ENCODE data around the gene SRGAP3. TPM values are rescaled to one million over a fixed set of nuclear protein-coding genes. Genes with fewer than 3 reads are reported as not detected.
A peak's percentile ranks its signal among the peaks of the same experiment; 100 is the strongest.

SRGAP3 gene
- total and polyA plus RNA-seq, 3 experiments from 2014 or later = 0.84 to 2.1 (median 1.1) TPM

GRCh38 chr3:8988384-8988655 lies 261.1 kb downstream of the SRGAP3 start:
- DNase-seq = no peak
- Histone ChIP-seq H3K4me1 (ENCODE audit: insufficient read depth, low read length) (no peaks in the 10 kb centered on the region), H3K4me3 (ENCODE audit: low read length) (no peak overlapping the region), H3K9me3 (ENCODE audit: low read length) (no peaks in the 10 kb centered on the region), H3K27me3 (ENCODE audit: insufficient read depth, low read length, poor library complexity, severe bottlenecking) (no peaks in the 10 kb centered on the region), H3K36me3 (ENCODE audit: insufficient read depth, low read length) (no peaks in the 10 kb centered on the region), H3K27ac (ENCODE audit: low read depth, low read length) (no peak overlapping the region)
- no peaks in the 10 kb centered on the region for H3K9me3 Mint-ChIP-seq
- H3K4me3 Mint-ChIP-seq = no peak overlapping the region
- ChIA-PET CTCF (interaction anchor here (0.6 to 4.5 kb wide), 5 partner anchors 11 to 315 kb away, joined by 3 to 23 read pairs (median 3); no protein-coding TSS in a partner anchor), POLR2A (no interaction called here)
- no peaks in the 10 kb centered on the region for H3K36me3 Mint-ChIP-seq
- no peak overlapping the region for H3K27ac Mint-ChIP-seq
- no peaks in the 10 kb centered on the region for H3K27me3 Mint-ChIP-seq
- H3K4me1 Mint-ChIP-seq = peaks cover 2 to 6% (median 4%) of the 10 kb centered on the region in 3 donors

- peak in 4 of 5 donors; percentile 14 to 54 (median 30) for DNase-seq
- ChIA-PET CTCF (interaction anchor here (0.6 to 4.5 kb wide), 5 partner anchors 11 to 316 kb away, joined by 3 to 23 read pairs (median 3); no protein-coding TSS in a partner anchor), POLR2A (no interaction called here)
- no peaks in the 10 kb centered on the region for H3K4me1 ChIP-seq (ENCODE audit: insufficient read depth, low read length)
- H3K27ac ChIP-seq (ENCODE audit: low read depth, low read length) = no peak overlapping the region
- Mint-ChIP-seq H3K4me3 (peak overlapping the region in 3 of 7 donors; percentile 30 to 76 (median 34)), H3K9me3 (no peaks in the 10 kb centered on the region), H3K27ac (peak overlapping the region in 1 of 8 donors; percentile 24), H3K27me3 (no peaks in the 10 kb centered on the region), H3K36me3 (no peaks in the 10 kb centered on the region), H3K4me1 (peaks cover 2 to 6% (median 4%) of the 10 kb centered on the region in 3 donors)
- H3K9me3 ChIP-seq (ENCODE audit: low read length) = no peaks in the 10 kb centered on the region
- no peaks in the 10 kb centered on the region for H3K36me3 ChIP-seq (ENCODE audit: insufficient read depth, low read length)
- no peak overlapping the region for H3K4me3 ChIP-seq (ENCODE audit: low read length)
- H3K27me3 ChIP-seq (ENCODE audit: insufficient read depth, low read length, poor library complexity, severe bottlenecking) = no peaks in the 10 kb centered on the region
These were observed 261.6 kb downstream of the SRGAP3 start for GRCh38 chr3:8987645-8988383.

GRCh38 chr3:8987226-8987625 lies 262.2 kb downstream of the SRGAP3 start:
- no peak overlapping the region for H3K27ac Mint-ChIP-seq
- CTCF ChIA-PET = interaction anchor here (1.1 to 4.5 kb wide), 3 partner anchors 12 to 316 kb away, joined by 3 to 23 read pairs (median 3); no protein-coding TSS in a partner anchor
- peaks cover 1 to 3% of the 10 kb centered on the region in 2 donors for H3K27me3 Mint-ChIP-seq
- no peaks in the 10 kb centered on the region for H3K36me3 Mint-ChIP-seq
- no peak overlapping the region for H3K4me3 ChIP-seq (ENCODE audit: low read length)
- H3K4me1 Mint-ChIP-seq = peaks cover 2 to 6% (median 4%) of the 10 kb centered on the region in 3 donors
- H3K36me3 ChIP-seq (ENCODE audit: insufficient read depth, low read length) = no peaks in the 10 kb centered on the region
- H3K9me3 ChIP-seq (ENCODE audit: low read length) = no peaks in the 10 kb centered on the region
- no peaks in the 10 kb centered on the region for H3K27me3 ChIP-seq (ENCODE audit: insufficient read depth, low read length, poor library complexity, severe bottlenecking)
- POLR2A ChIA-PET = no interaction called here
- H3K27ac ChIP-seq (ENCODE audit: low read depth, low read length) = no peak overlapping the region
- H3K4me1 ChIP-seq (ENCODE audit: insufficient read depth, low read length) = no peaks in the 10 kb centered on the region
- no peak for DNase-seq
- no peak overlapping the region for H3K4me3 Mint-ChIP-seq
- H3K9me3 Mint-ChIP-seq = no peaks in the 10 kb centered on the region

GRCh38 chr3:8986741-8987140 lies 262.7 kb downstream of the SRGAP3 start:
- POLR2A ChIA-PET = no interaction called here
- Histone ChIP-seq H3K27ac (ENCODE audit: low read depth, low read length) (no peak overlapping the region), H3K9me3 (ENCODE audit: low read length) (no peaks in the 10 kb centered on the region), H3K4me1 (ENCODE audit: insufficient read depth, low read length) (no peaks in the 10 kb centered on the region), H3K4me3 (ENCODE audit: low read length) (no peak overlapping the region), H3K27me3 (ENCODE audit: insufficient read depth, low read length, poor library complexity, severe bottlenecking) (no peaks in the 10 kb centered on the region), H3K36me3 (ENCODE audit: insufficient read depth, low read length) (no peaks in the 10 kb centered on the region)
- H3K9me3 Mint-ChIP-seq = no peaks in the 10 kb centered on the region
- H3K27ac Mint-ChIP-seq = no peak overlapping the region
- DNase-seq = no peak
- no peak overlapping the region for H3K4me3 Mint-ChIP-seq
- H3K4me1 Mint-ChIP-seq = peaks cover 2 to 6% (median 4%) of the 10 kb centered on the region in 3 donors
- H3K36me3 Mint-ChIP-seq = no peaks in the 10 kb centered on the region
- peaks cover 3 to 5% of the 10 kb centered on the region in 2 donors for H3K27me3 Mint-ChIP-seq
- CTCF ChIA-PET = interaction anchor here (4.5 kb wide), 1 partner anchor 317 kb away, joined by 23 read pairs; no protein-coding TSS in a partner anchor

GRCh38 chr3:8985876-8986275 lies 263.6 kb downstream of the SRGAP3 start:
- H3K4me1 ChIP-seq (ENCODE audit: insufficient read depth, low read length) = no peaks in the 10 kb centered on the region
- Mint-ChIP-seq H3K27ac (no peak overlapping the region), H3K27me3 (peaks cover 8 to 12% of the 10 kb centered on the region in 2 donors), H3K36me3 (no peaks in the 10 kb centered on the region), H3K4me3 (no peak overlapping the region), H3K4me1 (peaks cover 2 to 6% (median 4%) of the 10 kb centered on the region in 3 donors), H3K9me3 (no peaks in the 10 kb centered on the region)
- H3K4me3 ChIP-seq (ENCODE audit: low read length) = no peak overlapping the region
- no peaks in the 10 kb centered on the region for H3K27me3 ChIP-seq (ENCODE audit: insufficient read depth, low read length, poor library complexity, severe bottlenecking)
- H3K36me3 ChIP-seq (ENCODE audit: insufficient read depth, low read length) = no peaks in the 10 kb centered on the region
- no peaks in the 10 kb centered on the region for H3K9me3 ChIP-seq (ENCODE audit: low read length)
- ChIA-PET POLR2A (no interaction called here), CTCF (interaction anchor here (4.5 kb wide), 1 partner anchor 318 kb away, joined by 23 read pairs; no protein-coding TSS in a partner anchor)
- no peak for DNase-seq
- H3K27ac ChIP-seq (ENCODE audit: low read depth, low read length) = no peak overlapping the region

GRCh38 chr3:8985411-8985831 lies 264.0 kb downstream of the SRGAP3 start:
- Histone ChIP-seq H3K9me3 (ENCODE audit: low read length) (no peaks in the 10 kb centered on the region), H3K4me1 (ENCODE audit: insufficient read depth, low read length) (no peaks in the 10 kb centered on the region), H3K27me3 (ENCODE audit: insufficient read depth, low read length, poor library complexity, severe bottlenecking) (no peaks in the 10 kb centered on the region), H3K36me3 (ENCODE audit: insufficient read depth, low read length) (no peaks in the 10 kb centered on the region), H3K27ac (ENCODE audit: low read depth, low read length) (no peak overlapping the region), H3K4me3 (ENCODE audit: low read length) (no peak overlapping the region)
- DNase-seq = no peak
- H3K4me1 Mint-ChIP-seq = peaks cover 2 to 6% (median 4%) of the 10 kb centered on the region in 3 donors
- H3K4me3 Mint-ChIP-seq = no peak overlapping the region
- ChIA-PET POLR2A (no interaction called here), CTCF (interaction anchor here (4.5 kb wide), 1 partner anchor 318 kb away, joined by 23 read pairs; no protein-coding TSS in a partner anchor)
- peaks cover 8 to 17% of the 10 kb centered on the region in 2 donors for H3K27me3 Mint-ChIP-seq
- no peak overlapping the region for H3K27ac Mint-ChIP-seq
- H3K36me3 Mint-ChIP-seq = no peaks in the 10 kb centered on the region
- no peaks in the 10 kb centered on the region for H3K9me3 Mint-ChIP-seq

GRCh38 chr3:8984526-8984925 lies 264.9 kb downstream of the SRGAP3 start:
- peaks cover 2 to 6% (median 4%) of the 10 kb centered on the region in 3 donors for H3K4me1 Mint-ChIP-seq
- H3K27me3 ChIP-seq (ENCODE audit: insufficient read depth, low read length, poor library complexity, severe bottlenecking) = peaks cover 7% of the 10 kb centered on the region
- DNase-seq = no peak
- CTCF ChIA-PET = interaction anchor here (4.5 kb wide), 1 partner anchor 319 kb away, joined by 23 read pairs; no protein-coding TSS in a partner anchor
- H3K36me3 Mint-ChIP-seq = peaks cover 0 to 4% (median 0%) of the 10 kb centered on the region in 3 donors
- no peak overlapping the region for H3K27ac Mint-ChIP-seq
- no peaks in the 10 kb centered on the region for H3K9me3 ChIP-seq (ENCODE audit: low read length)
- no peak overlapping the region for H3K4me3 Mint-ChIP-seq
- no peaks in the 10 kb centered on the region for H3K4me1 ChIP-seq (ENCODE audit: insufficient read depth, low read length)
- no peak overlapping the region for H3K27ac ChIP-seq (ENCODE audit: low read depth, low read length)
- POLR2A ChIA-PET = no interaction called here
- no peaks in the 10 kb centered on the region for H3K36me3 ChIP-seq (ENCODE audit: insufficient read depth, low read length)
- no peak overlapping the region for H3K4me3 ChIP-seq (ENCODE audit: low read length)
- peaks cover 0 to 6% (median 4%) of the 10 kb centered on the region in 5 donors for H3K9me3 Mint-ChIP-seq
- peaks cover 13 to 24% of the 10 kb centered on the region in 2 donors for H3K27me3 Mint-ChIP-seq

GRCh38 chr3:8984081-8984480 lies 265.4 kb downstream of the SRGAP3 start:
- H3K27me3 ChIP-seq (ENCODE audit: insufficient read depth, low read length, poor library complexity, severe bottlenecking) = peaks cover 7% of the 10 kb centered on the region
- peaks cover 0 to 9% (median 7%) of the 10 kb centered on the region in 5 donors for H3K9me3 Mint-ChIP-seq
- ChIA-PET CTCF (no interaction called here), POLR2A (no interaction called here)
- no peaks in the 10 kb centered on the region for H3K36me3 ChIP-seq (ENCODE audit: insufficient read depth, low read length)
- H3K27me3 Mint-ChIP-seq = peaks cover 13 to 28% of the 10 kb centered on the region in 2 donors
- H3K36me3 Mint-ChIP-seq = peaks cover 0 to 4% (median 0%) of the 10 kb centered on the region in 3 donors
- H3K9me3 ChIP-seq (ENCODE audit: low read length) = no peaks in the 10 kb centered on the region
- H3K4me3 ChIP-seq (ENCODE audit: low read length) = no peak overlapping the region
- no peak overlapping the region for H3K27ac ChIP-seq (ENCODE audit: low read depth, low read length)
- H3K4me1 ChIP-seq (ENCODE audit: insufficient read depth, low read length) = no peaks in the 10 kb centered on the region
- H3K4me1 Mint-ChIP-seq = peaks cover 2 to 6% (median 4%) of the 10 kb centered on the region in 3 donors
- no peak overlapping the region for H3K4me3 Mint-ChIP-seq
- no peak for DNase-seq
- H3K27ac Mint-ChIP-seq = no peak overlapping the region

All from CD8-positive, alpha-beta memory T cell (primary cell).